ENCODE data around the gene USP37.
A peak's percentile ranks its signal among the peaks of the same experiment; 100 is the strongest.

The USP37 gene

GRCh38 chr2:218431878-218432277 lies 136.3 kb downstream of the USP37 start:
- DNase-seq (ENCODE audit: low read depth in 2 of 2): no peak

- no peak for DNase-seq (ENCODE audit: low read depth in 2 of 2)
Observed at GRCh38 chr2:218430721-218431120, 137.4 kb downstream of the USP37 start.

GRCh38 chr2:218429911-218430692 lies 138.0 kb downstream of the USP37 start:
- no peak for DNase-seq (ENCODE audit: low read depth in 2 of 2)

GRCh38 chr2:218428846-218429558 lies 139.1 kb downstream of the USP37 start:
- DNase-seq (ENCODE audit: low read depth in 2 of 2): no peak

- DNase-seq (ENCODE audit: low read depth in 2 of 2): no peak
Observed at GRCh38 chr2:218427741-218428140, 140.4 kb downstream of the USP37 start.

- DNase-seq (ENCODE audit: low read depth in 2 of 2): no peak
Observed at GRCh38 chr2:218425531-218425930, 142.6 kb downstream of the USP37 start.

- DNase-seq (ENCODE audit: low read depth in 2 of 2): no peak
Observed at GRCh38 chr2:218423584-218423983, 144.6 kb downstream of the USP37 start.

- DNase-seq (ENCODE audit: low read depth in 2 of 2): no peak
Observed at GRCh38 chr2:218422403-218423086, 145.6 kb downstream of the USP37 start.

- no peak for DNase-seq (ENCODE audit: low read depth in 2 of 2)
Observed at GRCh38 chr2:218421027-218421426, 147.1 kb downstream of the USP37 start.

- no peak for DNase-seq (ENCODE audit: low read depth in 2 of 2)
Observed at GRCh38 chr2:218419630-218420216, 148.4 kb downstream of the USP37 start.

- DNase-seq (ENCODE audit: low read depth in 2 of 2): no peak
Observed at GRCh38 chr2:218418717-218419458, 149.3 kb downstream of the USP37 start, which contains the start of gene VIL1. Gene VIL1 (plus strand): TSS chr2:218419123. CDS start chr2:218423779, 4,656 bp downstream.

- no peak for DNase-seq (ENCODE audit: low read depth in 2 of 2)
Observed at GRCh38 chr2:218418321-218418716, 149.8 kb downstream of the USP37 start.

GRCh38 chr2:218407717-218408116 lies 160.4 kb downstream of the USP37 start:
- DNase-seq (ENCODE audit: low read depth in 2 of 2): no peak

GRCh38 chr2:218406949-218407618 lies 161.1 kb downstream of the USP37 start:
- DNase-seq (ENCODE audit: low read depth in 2 of 2): no peak

GRCh38 chr2:218406209-218406948 lies 161.8 kb downstream of the USP37 start:
- DNase-seq (ENCODE audit: low read depth in 2 of 2): peak; percentile 94 to 97

GRCh38 chr2:218405746-218406208 lies 162.4 kb downstream of the USP37 start:
- DNase-seq (ENCODE audit: low read depth in 2 of 2): no peak

- no peak for DNase-seq (ENCODE audit: low read depth in 2 of 2)
Observed at GRCh38 chr2:218405086-218405745, 162.9 kb downstream of the USP37 start.

- no peak for DNase-seq (ENCODE audit: low read depth in 2 of 2)
Observed at GRCh38 chr2:218404351-218405085, 163.6 kb downstream of the USP37 start.

- no peak for DNase-seq (ENCODE audit: low read depth in 2 of 2)
Observed at GRCh38 chr2:218403810-218404209, 164.3 kb downstream of the USP37 start.

Data from stimulated activated CD8-positive, alpha-beta memory T cell treated with anti-CD3 and anti-CD28 coated beads, Interleukin-2, amount 100 ng/mL, for 48 hours (primary cell).